ENCODE results near the gene FBN2. TPM values are rescaled to one million over a fixed set of nuclear protein-coding genes. Genes with fewer than 3 reads are reported as not detected.

Gene FBN2
- total RNA-seq, 1 experiment from 2014 or later: 0.22 TPM

GRCh38 chr5:128532776-128533175 is 5.3 kb downstream of the FBN2 start:
- no peak for DNase-seq
- H3K4me2 ChIP-seq: no peak overlapping the region
- intact Hi-C loops (cut with micrococcal nuclease; ENCODE audit: unreplicated experiment): no loop called here
- H3K4me3 ChIP-seq: no peak overlapping the region
- POLR2A ChIA-PET (ENCODE audit: unreplicated experiment): no interaction called here
- no peaks in the 10 kb centered on the region for H4K20me1 ChIP-seq (ENCODE audit: insufficient read depth)
- H3K27me3 ChIP-seq (ENCODE audit: insufficient read depth, low read depth): no peaks in the 10 kb centered on the region
- TF ChIP-seq EZH2 (IDR thresholded peaks at IDR 0.05; ENCODE audit: low read depth) (no peak), CTCF (conservative IDR thresholded peaks at IDR 0.05) (no peak)
- no TSS peak for BruUV-seq (replicated peaks)
- CTCF ChIA-PET: no interaction called here
- no peaks in the 10 kb centered on the region for H3K4me1 ChIP-seq (replicated peaks; ENCODE audit: insufficient read depth)
- H3K36me3 ChIP-seq (ENCODE audit: low read depth): no peaks in the 10 kb centered on the region
- no peaks in the 10 kb centered on the region for H3K9me3 ChIP-seq (ENCODE audit: insufficient read depth, low read depth)
- no peaks in the 10 kb centered on the region for H3K79me2 ChIP-seq (ENCODE audit: low read depth)
- H2AFZ ChIP-seq: no peak overlapping the region
- no peaks in the 10 kb centered on the region for H3F3A ChIP-seq (ENCODE audit: insufficient read depth, low read depth)
- H3K27ac ChIP-seq: no peak overlapping the region
- H3K9me2 ChIP-seq (ENCODE audit: insufficient read depth): no peaks in the 10 kb centered on the region

- Histone ChIP-seq H3F3A (ENCODE audit: insufficient read depth, low read depth) (no peaks in the 10 kb centered on the region), H3K79me2 (ENCODE audit: low read depth) (no peaks in the 10 kb centered on the region), H3K4me3 (no peak overlapping the region), H3K4me1 (replicated peaks; ENCODE audit: insufficient read depth) (no peaks in the 10 kb centered on the region), H3K36me3 (ENCODE audit: low read depth) (no peaks in the 10 kb centered on the region), H4K20me1 (ENCODE audit: insufficient read depth) (no peaks in the 10 kb centered on the region), H3K9me2 (ENCODE audit: insufficient read depth) (no peaks in the 10 kb centered on the region), H3K27me3 (ENCODE audit: insufficient read depth, low read depth) (no peaks in the 10 kb centered on the region), H2AFZ (no peak overlapping the region), H3K9me3 (ENCODE audit: insufficient read depth, low read depth) (no peaks in the 10 kb centered on the region), H3K4me2 (no peak overlapping the region), H3K27ac (no peak overlapping the region)
- no TSS peak for BruUV-seq (replicated peaks)
- ChIA-PET POLR2A (ENCODE audit: unreplicated experiment) (no interaction called here), CTCF (no interaction called here)
- TF ChIP-seq CTCF (conservative IDR thresholded peaks at IDR 0.05): no peak
- TF ChIP-seq EZH2 (IDR thresholded peaks at IDR 0.05; ENCODE audit: low read depth): no peak
- DNase-seq: no peak
- intact Hi-C loops (cut with micrococcal nuclease; ENCODE audit: unreplicated experiment): no loop called here
Measured at GRCh38 chr5:128532127-128532526, 5.9 kb downstream of the FBN2 start.

- H3K36me3 ChIP-seq (ENCODE audit: low read depth): no peaks in the 10 kb centered on the region
- no peaks in the 10 kb centered on the region for H3F3A ChIP-seq (ENCODE audit: insufficient read depth, low read depth)
- POLR2A ChIA-PET (ENCODE audit: unreplicated experiment): no interaction called here
- H3K4me3 ChIP-seq: no peak overlapping the region
- intact Hi-C loops (cut with micrococcal nuclease; ENCODE audit: unreplicated experiment): no loop called here
- no peak overlapping the region for H3K4me2 ChIP-seq
- no peak for DNase-seq
- H3K79me2 ChIP-seq (ENCODE audit: low read depth): no peaks in the 10 kb centered on the region
- no peaks in the 10 kb centered on the region for H3K4me1 ChIP-seq (replicated peaks; ENCODE audit: insufficient read depth)
- CTCF ChIA-PET: no interaction called here
- no peak overlapping the region for H3K27ac ChIP-seq
- TF ChIP-seq CTCF (conservative IDR thresholded peaks at IDR 0.05): no peak
- no peak for TF ChIP-seq EZH2 (IDR thresholded peaks at IDR 0.05; ENCODE audit: low read depth)
- H3K9me2 ChIP-seq (ENCODE audit: insufficient read depth): no peaks in the 10 kb centered on the region
- H3K9me3 ChIP-seq (ENCODE audit: insufficient read depth, low read depth): no peaks in the 10 kb centered on the region
- H4K20me1 ChIP-seq (ENCODE audit: insufficient read depth): no peaks in the 10 kb centered on the region
- H2AFZ ChIP-seq: no peak overlapping the region; the same call in 1 of the 2 replicates
- no TSS peak for BruUV-seq (replicated peaks)
- no peaks in the 10 kb centered on the region for H3K27me3 ChIP-seq (ENCODE audit: insufficient read depth, low read depth)
Measured at GRCh38 chr5:128528637-128529255, 9.3 kb downstream of the FBN2 start.
